HL-60 (cell line): Measurements from ENCODE around the gene PSMD1.
"Not testable (repeated sequence)": the region's sequence is repeated elsewhere in the genome, so short reads cannot be mapped to it uniquely, and the experiment has no call there.

Experiments
- DNase-seq, 2 experiments: peaks; one replicate each; pipeline ENCODE4 v3.0.0-alpha.2; 2010 to 2020; ENCODE audit warnings: low read depth in 1 of 2, low spot score in 1 of 2
- H3K27ac ChIP-seq: fragments of 250-450 bp; sonication (Bioruptor Pico); replicated peaks from 2 replicates; pipeline ENCODE4 v1.5.1; 2020; ENCODE audit warnings: mild to moderate bottlenecking, moderate library complexity
- H3K27me3 ChIP-seq: fragments of 250-450 bp; sonication (Bioruptor Pico); 2 replicates; pipeline ENCODE4 v1.5.1; 2021; ENCODE audit warnings: mild to moderate bottlenecking, moderate library complexity; ENCODE audit not compliant: insufficient read depth, poor library complexity, severe bottlenecking
- H3K4me3 ChIP-seq: replicated peaks from 2 replicates; pipeline ENCODE4 v1.5.1; 2011; ENCODE audit warnings: mild to moderate bottlenecking, control low read depth, low read length; ENCODE audit not compliant: insufficient read depth
- GABPA ChIP-seq: IDR thresholded peaks from 2 replicates; pipeline ENCODE4 v1.6.1; 2012; ENCODE audit warnings: low read depth
- POLR2AphosphoS5 ChIP-seq: IDR thresholded peaks from 2 replicates; pipeline ENCODE4 v1.6.1; 2012; ENCODE audit warnings: low read depth
- SPI1 ChIP-seq: IDR thresholded peaks from 2 replicates; pipeline ENCODE4 v1.6.1; 2012; ENCODE audit warnings: low read depth, mild to moderate bottlenecking, borderline replicate concordance
- TF ChIP-seq, protein P1 (sequence below): IDR thresholded peaks from 2 replicates; pipeline ENCODE4 v1.6.1; 2012; ENCODE audit warnings: low read depth; ENCODE audit not compliant: insufficient replicate concordance
- TF ChIP-seq, protein P2 (sequence below): IDR thresholded peaks from one replicate; pipeline ENCODE4 v1.5.1; 2011; ENCODE audit warnings: low read length, control low read depth, inconsistent platforms; ENCODE audit not compliant: insufficient read depth

The PSMD1 gene

DNA sequence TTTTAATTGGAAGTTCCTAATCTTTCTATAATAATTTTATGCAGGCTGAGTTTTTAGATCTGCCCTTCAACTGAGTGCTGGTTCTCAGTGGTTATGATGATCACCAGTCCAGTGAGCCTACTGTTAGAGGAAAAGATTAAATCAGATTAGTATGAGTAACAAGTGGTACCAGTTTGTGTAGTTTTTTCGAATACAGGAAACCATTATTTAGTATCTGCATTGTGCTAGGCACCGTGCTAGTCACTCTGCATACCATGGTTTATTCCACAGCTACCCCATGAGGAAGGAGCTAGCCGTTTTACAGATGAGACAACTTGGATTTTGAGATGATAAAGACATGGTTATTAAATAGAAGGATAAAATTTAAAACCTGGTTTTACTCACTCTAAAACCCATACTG lies 6.1 kb downstream of the PSMD1 start:
- Histone ChIP-seq H3K27me3 (no peaks in the 10 kb centered on the region), H3K27ac (no peak overlapping the region), H3K4me3 (no peak overlapping the region)
- no peak for TF ChIP-seq POLR2AphosphoS5
- TF ChIP-seq, protein P1, sequence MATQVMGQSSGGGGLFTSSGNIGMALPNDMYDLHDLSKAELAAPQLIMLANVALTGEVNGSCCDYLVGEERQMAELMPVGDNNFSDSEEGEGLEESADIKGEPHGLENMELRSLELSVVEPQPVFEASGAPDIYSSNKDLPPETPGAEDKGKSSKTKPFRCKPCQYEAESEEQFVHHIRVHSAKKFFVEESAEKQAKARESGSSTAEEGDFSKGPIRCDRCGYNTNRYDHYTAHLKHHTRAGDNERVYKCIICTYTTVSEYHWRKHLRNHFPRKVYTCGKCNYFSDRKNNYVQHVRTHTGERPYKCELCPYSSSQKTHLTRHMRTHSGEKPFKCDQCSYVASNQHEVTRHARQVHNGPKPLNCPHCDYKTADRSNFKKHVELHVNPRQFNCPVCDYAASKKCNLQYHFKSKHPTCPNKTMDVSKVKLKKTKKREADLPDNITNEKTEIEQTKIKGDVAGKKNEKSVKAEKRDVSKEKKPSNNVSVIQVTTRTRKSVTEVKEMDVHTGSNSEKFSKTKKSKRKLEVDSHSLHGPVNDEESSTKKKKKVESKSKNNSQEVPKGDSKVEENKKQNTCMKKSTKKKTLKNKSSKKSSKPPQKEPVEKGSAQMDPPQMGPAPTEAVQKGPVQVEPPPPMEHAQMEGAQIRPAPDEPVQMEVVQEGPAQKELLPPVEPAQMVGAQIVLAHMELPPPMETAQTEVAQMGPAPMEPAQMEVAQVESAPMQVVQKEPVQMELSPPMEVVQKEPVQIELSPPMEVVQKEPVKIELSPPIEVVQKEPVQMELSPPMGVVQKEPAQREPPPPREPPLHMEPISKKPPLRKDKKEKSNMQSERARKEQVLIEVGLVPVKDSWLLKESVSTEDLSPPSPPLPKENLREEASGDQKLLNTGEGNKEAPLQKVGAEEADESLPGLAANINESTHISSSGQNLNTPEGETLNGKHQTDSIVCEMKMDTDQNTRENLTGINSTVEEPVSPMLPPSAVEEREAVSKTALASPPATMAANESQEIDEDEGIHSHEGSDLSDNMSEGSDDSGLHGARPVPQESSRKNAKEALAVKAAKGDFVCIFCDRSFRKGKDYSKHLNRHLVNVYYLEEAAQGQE, result no peak
- TF ChIP-seq, protein P2, sequence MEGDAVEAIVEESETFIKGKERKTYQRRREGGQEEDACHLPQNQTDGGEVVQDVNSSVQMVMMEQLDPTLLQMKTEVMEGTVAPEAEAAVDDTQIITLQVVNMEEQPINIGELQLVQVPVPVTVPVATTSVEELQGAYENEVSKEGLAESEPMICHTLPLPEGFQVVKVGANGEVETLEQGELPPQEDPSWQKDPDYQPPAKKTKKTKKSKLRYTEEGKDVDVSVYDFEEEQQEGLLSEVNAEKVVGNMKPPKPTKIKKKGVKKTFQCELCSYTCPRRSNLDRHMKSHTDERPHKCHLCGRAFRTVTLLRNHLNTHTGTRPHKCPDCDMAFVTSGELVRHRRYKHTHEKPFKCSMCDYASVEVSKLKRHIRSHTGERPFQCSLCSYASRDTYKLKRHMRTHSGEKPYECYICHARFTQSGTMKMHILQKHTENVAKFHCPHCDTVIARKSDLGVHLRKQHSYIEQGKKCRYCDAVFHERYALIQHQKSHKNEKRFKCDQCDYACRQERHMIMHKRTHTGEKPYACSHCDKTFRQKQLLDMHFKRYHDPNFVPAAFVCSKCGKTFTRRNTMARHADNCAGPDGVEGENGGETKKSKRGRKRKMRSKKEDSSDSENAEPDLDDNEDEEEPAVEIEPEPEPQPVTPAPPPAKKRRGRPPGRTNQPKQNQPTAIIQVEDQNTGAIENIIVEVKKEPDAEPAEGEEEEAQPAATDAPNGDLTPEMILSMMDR, result no peak
- no peak for TF ChIP-seq SPI1
- TF ChIP-seq GABPA, result no peak
- no peak for DNase-seq

DNA sequence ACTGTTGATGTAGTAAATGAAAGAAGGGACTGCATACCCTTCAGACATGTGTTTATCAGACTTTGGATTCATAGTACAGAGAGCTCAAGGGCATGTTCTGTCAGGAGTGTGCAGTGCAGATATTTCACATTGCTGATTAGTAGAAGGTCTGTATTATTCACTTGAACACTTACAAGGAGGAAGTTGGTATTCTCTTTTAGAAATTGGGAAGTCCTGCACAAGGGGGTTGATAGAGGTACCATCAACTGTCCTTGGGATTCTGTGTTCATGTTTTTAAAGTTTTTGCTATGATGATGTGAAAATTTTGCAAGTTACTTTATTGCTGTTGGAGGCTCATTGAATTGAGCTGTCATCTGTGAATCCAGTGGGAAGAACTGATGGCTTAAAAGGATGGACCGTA lies 6.7 kb downstream of the PSMD1 start:
- peak; percentile 70 for TF ChIP-seq SPI1
- TF ChIP-seq, protein P1, result no peak
- H3K27me3 ChIP-seq, result no peaks in the 10 kb centered on the region
- DNase-seq, result no peak

DNA sequence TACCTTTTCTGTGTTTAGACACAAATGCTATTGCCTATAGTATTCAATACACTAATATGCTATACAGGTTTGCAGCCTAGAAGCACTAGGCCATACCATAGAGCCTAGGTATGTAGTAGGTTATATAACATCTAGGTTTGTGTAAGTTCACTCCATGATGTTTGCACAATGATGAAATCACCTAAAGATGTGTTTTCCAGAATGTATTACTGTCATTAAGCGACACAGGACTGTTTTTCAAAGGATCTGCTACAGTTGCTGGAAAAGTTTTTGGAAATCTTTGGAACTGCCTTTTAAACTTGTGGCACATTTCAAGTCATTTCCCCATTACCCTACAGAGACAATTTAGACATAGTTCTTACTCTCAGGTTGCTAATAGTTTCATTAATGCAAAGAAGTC lies 9.3 kb downstream of the PSMD1 start:
- TF ChIP-seq SPI1, result no peak
- no peak for TF ChIP-seq GABPA
- TF ChIP-seq, protein P2, result no peak
- no peak for TF ChIP-seq POLR2AphosphoS5
- TF ChIP-seq, protein P1, result no peak
- H3K4me3 ChIP-seq, result no peak overlapping the region
- no peak for DNase-seq
- no peak overlapping the region for H3K27ac ChIP-seq
- H3K27me3 ChIP-seq, result no peaks in the 10 kb centered on the region

More for the DNA sequence above, 6.7 kb downstream of the PSMD1 start:
- Histone ChIP-seq H3K4me3 (no peak overlapping the region), H3K27ac (no peak overlapping the region)

DNA sequence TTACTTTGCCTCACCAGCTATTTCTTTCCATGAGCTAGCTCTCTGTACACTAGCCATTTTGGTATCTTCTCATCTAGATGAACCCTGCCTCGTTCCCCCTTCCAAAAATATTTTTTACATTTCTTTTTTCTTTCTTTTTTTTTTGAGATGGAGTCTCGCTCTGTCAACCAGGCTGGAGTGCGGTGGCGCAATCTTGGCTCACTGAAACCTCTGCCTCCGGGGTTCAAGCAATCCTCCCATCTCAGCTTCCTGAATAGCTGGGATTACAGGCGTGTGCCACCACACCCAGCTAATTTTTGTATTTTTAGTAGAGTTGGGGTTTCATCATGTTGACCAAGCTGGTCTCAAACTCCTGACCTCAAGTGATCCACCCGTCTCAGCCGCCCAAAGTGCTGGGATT lies 10.9 kb downstream of the PSMD1 start:
- H3K27ac ChIP-seq, H3K27me3 ChIP-seq, DNase-seq, H3K4me3 ChIP-seq: not testable (repeated sequence)
